IMR-90 (cell line): Measurements from ENCODE around the gene ZNF418. TPM values are rescaled to one million over a fixed set of nuclear protein-coding genes. Genes with fewer than 3 reads are reported as not detected.

Experiments used
- ATAC-seq: fragments of 200-7000 bp; cut with Tn5 transposase; 2 replicates; pipeline ENCODE4 v1.9.1; 2020; ENCODE audit warnings: low read depth, mild to moderate bottlenecking, moderate library complexity
- BruUV-seq: library from RNA; stranded (reverse); fragments of 400-500 nt; replicated peaks from 2 replicates; lab custom pipeline; 2021; lab: Mats Ljungman, UMichigan
- CTCF ChIA-PET: fragments of 300-600 bp; formaldehyde crosslinking; extraction: SDS; loops from one replicate; lab custom pipeline; 2021; ENCODE audit warnings: antibody characterized with exemption; lab: Yijun Ruan, JAX
- POLR2A ChIA-PET: fragments of 300-600 bp; sonication (Branson Sonifier 250); formaldehyde crosslinking; loops from one replicate; lab custom pipeline; 2022; ENCODE audit warnings: antibody characterized with exemption; ENCODE audit not compliant: unreplicated experiment; lab: Charles Lee
- DNase-seq: peaks from one replicate; pipeline ENCODE4 v3.0.0; 2013
- H2AFZ ChIP-seq: replicated peaks from 2 replicates; pipeline ENCODE3; 2013; ENCODE audit warnings: low read length, mild to moderate bottlenecking; ENCODE audit not compliant: poor library complexity
- H2AK5ac ChIP-seq: 2 replicates; pipeline ENCODE4 v1.6.1; 2013; ENCODE audit warnings: low read depth, low read length, inconsistent platforms
- H2AK9ac ChIP-seq: replicated peaks from 2 replicates; pipeline ENCODE3; 2013; ENCODE audit warnings: mild to moderate bottlenecking, low read depth, low read length, moderate library complexity; ENCODE audit not compliant: poor library complexity
- H2BK120ac ChIP-seq: 2 replicates; pipeline ENCODE4 v1.6.1; 2013; ENCODE audit warnings: low read depth, low read length, inconsistent platforms
- H2BK15ac ChIP-seq: 3 replicates; pipeline ENCODE4 v1.6.1; 2013; ENCODE audit warnings: low read depth, low read length, inconsistent platforms
- H2BK20ac ChIP-seq: 2 replicates; pipeline ENCODE4 v1.6.1; 2013; ENCODE audit warnings: low read depth, mild to moderate bottlenecking, inconsistent platforms, low read length, moderate library complexity
- H2BK5ac ChIP-seq: 2 replicates; pipeline ENCODE4 v1.6.1; 2013; ENCODE audit warnings: mild to moderate bottlenecking, low read depth, low read length, inconsistent platforms; ENCODE audit not compliant: poor library complexity, severe bottlenecking
- H3K14ac ChIP-seq: replicated peaks from 2 replicates; pipeline ENCODE4 v1.6.1; 2013; ENCODE audit warnings: low read depth, low read length, inconsistent platforms
- H3K18ac ChIP-seq: 2 replicates; pipeline ENCODE4 v1.6.1; 2013; ENCODE audit warnings: low read depth, low read length, control low read depth
- H3K23ac ChIP-seq: 2 replicates; pipeline ENCODE4 v1.6.1; 2013; ENCODE audit warnings: low read depth, low read length, inconsistent platforms
- H3K27ac ChIP-seq: 2 replicates; pipeline ENCODE4 v1.5.1; 2013; ENCODE audit warnings: mild to moderate bottlenecking, control low read depth, low read length; ENCODE audit not compliant: insufficient read depth
- H3K27me3 ChIP-seq: 2 replicates; pipeline ENCODE4 v1.6.1; 2013; ENCODE audit warnings: low read length; ENCODE audit not compliant: control insufficient read depth, insufficient read depth
- H3K36me3 ChIP-seq: 2 replicates; pipeline ENCODE4 v1.6.1; 2013; ENCODE audit warnings: low read length, mixed read lengths; ENCODE audit not compliant: control insufficient read depth, insufficient read depth
- H3K4ac ChIP-seq: 2 replicates; pipeline ENCODE4 v1.6.1; 2013; ENCODE audit warnings: low read depth, low read length, inconsistent platforms
- H3K4me1 ChIP-seq: 2 replicates; pipeline ENCODE4 v1.6.1; 2013; ENCODE audit warnings: low read length, mixed read lengths; ENCODE audit not compliant: control insufficient read depth, insufficient read depth
- H3K4me2 ChIP-seq: 2 replicates; pipeline ENCODE4 v1.6.1; 2013; ENCODE audit warnings: low read depth, mild to moderate bottlenecking, control low read depth, low read length, moderate library complexity
- H3K4me3 ChIP-seq: 2 replicates; pipeline ENCODE4 v1.5.1; 2013; ENCODE audit warnings: low read depth, mild to moderate bottlenecking, control low read depth, low read length, moderate library complexity; ENCODE audit not compliant: insufficient read depth
- H3K56ac ChIP-seq: 2 replicates; pipeline ENCODE4 v1.6.1; 2013; ENCODE audit warnings: low read length, inconsistent platforms; ENCODE audit not compliant: insufficient read depth; ENCODE audit errors: extremely low read depth
- H3K79me1 ChIP-seq, 2 experiments: 2 replicates each; pipeline ENCODE4 v1.6.1; 2013; ENCODE audit warnings: low read length in 2 of 2, inconsistent platforms in 1 of 2, low read depth in 1 of 2
- H3K9ac ChIP-seq: 2 replicates; pipeline ENCODE4 v1.6.1; 2013; ENCODE audit warnings: low read depth, low read length, control low read depth
- H3K9me1 ChIP-seq: 2 replicates; pipeline ENCODE4 v1.6.1; 2013; ENCODE audit warnings: low read length, inconsistent platforms; ENCODE audit not compliant: insufficient read depth
- H3K9me3 ChIP-seq: 2 replicates; pipeline ENCODE4 v1.6.1; 2013; ENCODE audit warnings: low read length; ENCODE audit not compliant: control insufficient read depth, insufficient read depth
- H4K20me1 ChIP-seq: 2 replicates; pipeline ENCODE4 v1.6.1; 2013; ENCODE audit warnings: low read length, inconsistent platforms; ENCODE audit not compliant: insufficient read depth
- H4K5ac ChIP-seq: 2 replicates; pipeline ENCODE4 v1.6.1; 2013; ENCODE audit warnings: mild to moderate bottlenecking, low read depth, low read length, control low read depth
- H4K8ac ChIP-seq, 2 experiments: 2 replicates each; pipeline ENCODE4 v1.6.1; 2013; ENCODE audit warnings: low read depth in 2 of 2, low read length in 2 of 2, control low read depth in 1 of 2, inconsistent platforms in 1 of 2
- H4K91ac ChIP-seq: 2 replicates; pipeline ENCODE4 v1.6.1; 2013; ENCODE audit warnings: low read depth, low read length, inconsistent platforms; ENCODE audit not compliant: insufficient read depth
- BHLHE40 ChIP-seq: fragments of 150-350 bp; IDR thresholded peaks from 2 replicates; pipeline ENCODE4 v1.6.1; 2016; ENCODE audit warnings: mild to moderate bottlenecking, low read depth, low read length
- CEBPB ChIP-seq: IDR thresholded peaks from 2 replicates; pipeline ENCODE4 v1.6.1; 2012; ENCODE audit warnings: low read depth, low read length, improper control_type of control experiment
- CHD1 ChIP-seq: IDR thresholded peaks from 2 replicates; pipeline ENCODE4 v1.6.1; 2012; ENCODE audit warnings: low read depth, low read length, improper control_type of control experiment
- CTCF ChIP-seq: conservative IDR thresholded peaks from 2 replicates; pipeline ENCODE4 v1.5.1; 2012; ENCODE audit warnings: mild to moderate bottlenecking, low read depth, low read length, improper control_type of control experiment
- ELK1 ChIP-seq: fragments of 150-350 bp; IDR thresholded peaks from 2 replicates; pipeline ENCODE4 v1.6.1; 2016; ENCODE audit warnings: low read depth, mild to moderate bottlenecking, low read length, moderate library complexity, borderline replicate concordance
- FOS ChIP-seq: fragments of 150-350 bp; IDR thresholded peaks from 2 replicates; pipeline ENCODE4 v1.6.1; 2016; ENCODE audit warnings: low read depth, low read length
- MAFK ChIP-seq: IDR thresholded peaks from 2 replicates; pipeline ENCODE4 v1.6.1; 2012; ENCODE audit warnings: low read depth, low read length, improper control_type of control experiment
- MAZ ChIP-seq: IDR thresholded peaks from 2 replicates; pipeline ENCODE4 v1.6.1; 2012; ENCODE audit warnings: low read depth, mild to moderate bottlenecking, low read length, improper control_type of control experiment, moderate library complexity, borderline replicate concordance
- MXI1 ChIP-seq: IDR thresholded peaks from 2 replicates; pipeline ENCODE4 v1.6.1; 2012; ENCODE audit warnings: low read depth, mild to moderate bottlenecking, low read length, moderate library complexity, borderline replicate concordance
- NFE2L2 ChIP-seq: fragments of 150-350 bp; IDR thresholded peaks from 2 replicates; pipeline ENCODE4 v1.6.1; 2016; ENCODE audit warnings: low read depth, mild to moderate bottlenecking, low read length
- POLR2A ChIP-seq: IDR thresholded peaks from 2 replicates; pipeline ENCODE4 v1.6.1; 2012; ENCODE audit warnings: mild to moderate bottlenecking, low read depth, low read length
- RAD21 ChIP-seq: IDR thresholded peaks from 2 replicates; pipeline ENCODE4 v1.6.1; 2012; ENCODE audit warnings: low read length, improper control_type of control experiment
- RCOR1 ChIP-seq: IDR thresholded peaks from 2 replicates; pipeline ENCODE4 v1.6.1; 2012; ENCODE audit warnings: mild to moderate bottlenecking, low read length, improper control_type of control experiment; ENCODE audit not compliant: insufficient replicate concordance
- RFX5 ChIP-seq: IDR thresholded peaks from 2 replicates; pipeline ENCODE4 v1.8.0; 2012; ENCODE audit warnings: low read depth, mild to moderate bottlenecking, low read length, moderate library complexity
- SMC3 ChIP-seq: fragments of 150-350 bp; IDR thresholded peaks from 2 replicates; pipeline ENCODE4 v1.6.1; 2016; ENCODE audit warnings: low read depth, mild to moderate bottlenecking, antibody characterized with exemption, low read length, moderate library complexity
- WGBS, 2 experiments: methylation state at CpG; one replicate each; pipeline versions ENCODE4 v1.1.5 to v1.1.7; 2013; ENCODE audit warnings: missing lambda C conversion rate in 2 of 2; ENCODE audit not compliant: insufficient read length in 1 of 2; ENCODE audit errors: extremely low coverage in 2 of 2; 5-methylcytosine and 5-hydroxymethylcytosine counted together
- dilution Hi-C: fragments of 300-500 bp; cut with HindIII; formaldehyde crosslinking; loops from one replicate; pipeline ENCODE4 v1.14.3; 2018; ENCODE audit warnings: low sequenced_read_pairs; ENCODE audit not compliant: unreplicated experiment
- in situ Hi-C: fragments of 300-500 bp; cut with MboI; formaldehyde crosslinking; loops from 3 replicates; pipeline ENCODE4 v1.14.3; 2019; ENCODE audit warnings: low sequenced_read_pairs, inconsistent platforms, mixed read lengths
- intact Hi-C: fragments of 100-400 bp; cut with micrococcal nuclease; formaldehyde crosslinking; loops from 2 replicates; pipeline ENCODE4 v1.10.0; 2022
- polyA plus RNA-seq, 3 experiments: library from polyadenylated mRNA; depleted of rRNA; stranded (reverse); fragments of >200 nt; gene quantifications; 2 replicates each; pipeline ENCODE4 v1.2.3, GENCODE V29; 2012; ENCODE audit warnings: low replicate concordance in 1 of 3
- total RNA-seq: library from RNA; depleted of rRNA; stranded (reverse); fragments of >200 nt; gene quantifications from 2 replicates; pipeline ENCODE4 v1.2.3, GENCODE V29; 2012
- TF ChIP-seq, protein P1 (sequence below): fragments of 150-350 bp; IDR thresholded peaks from 2 replicates; pipeline ENCODE4 v1.6.1; 2017; ENCODE audit warnings: mild to moderate bottlenecking, antibody characterized with exemption, low read length, low read depth

ZNF418 gene
- total and polyA plus RNA-seq, 2 of the 4 experiments (the other 2 are of a cell fraction), result 2.1 to 3.4 TPM

- H2AK9ac ChIP-seq, result no peak overlapping the region
- H4K91ac ChIP-seq, result no peak overlapping the region
- H2BK20ac ChIP-seq, result no peak overlapping the region
- no peak overlapping the region for H3K9ac ChIP-seq
- no peak overlapping the region for H2AK5ac ChIP-seq
- H3K18ac ChIP-seq, result no peak overlapping the region
- H3K36me3 ChIP-seq, result peaks cover 27% of the 10 kb centered on the region
- no peak overlapping the region for H4K8ac ChIP-seq
- peak overlapping the region; percentile 27 for H2AFZ ChIP-seq
- no peak overlapping the region for H3K4ac ChIP-seq
- no peak overlapping the region for H4K5ac ChIP-seq
- H3K9me1 ChIP-seq, result 0 out of 2 replicates have a peak, but pooled peaks cover 3% of the 10 kb centered on the region
- no peak overlapping the region for H3K27ac ChIP-seq
- in situ Hi-C loops (no loop called here), dilution Hi-C loops (no loop called here), intact Hi-C loops (loop anchor here (2.0 kb wide), 1 partner anchor 208 kb away; no protein-coding TSS in a partner anchor)
- no peak overlapping the region for H3K23ac ChIP-seq
- H2BK5ac ChIP-seq, result no peak overlapping the region
- no peak for DNase-seq
- peak overlapping the region; percentile 85 for H3K4me2 ChIP-seq
- no peak for ATAC-seq
- peaks cover 20 to 37% of the 10 kb centered on the region in 2 experiments for H3K79me1 ChIP-seq
- H4K20me1 ChIP-seq, result no peaks in the 10 kb centered on the region
- H3K4me3 ChIP-seq, result no peak overlapping the region
- no peak overlapping the region for H2BK15ac ChIP-seq
- H3K14ac ChIP-seq, result no peak overlapping the region
- no peak overlapping the region for H2BK120ac ChIP-seq
- peaks cover 45% of the 10 kb centered on the region for H3K9me3 ChIP-seq
- WGBS, 2 experiments, result 75% methylated on average over 2 of the region's 2 CpGs; no CpG with 5 or more reads in 1 of the 2 experiments
- ChIA-PET POLR2A (no interaction called here), CTCF (interaction anchor here (0.6 kb wide), 1 partner anchor 29 kb away, joined by 3 read pairs; no protein-coding TSS in a partner anchor)
- no TSS peak for BruUV-seq
- no peaks in the 10 kb centered on the region for H3K27me3 ChIP-seq
- TF ChIP-seq NFE2L2 (no peak), MAZ (no peak), MAFK (no peak), ELK1 (no peak), CTCF (no peak), RAD21 (no peak), POLR2A (no peak), FOS (no peak), CHD1 (no peak), MXI1 (no peak), RCOR1 (no peak), CEBPB (no peak), RFX5 (no peak), SMC3 (no peak), BHLHE40 (no peak)
- TF ChIP-seq, protein P1, sequence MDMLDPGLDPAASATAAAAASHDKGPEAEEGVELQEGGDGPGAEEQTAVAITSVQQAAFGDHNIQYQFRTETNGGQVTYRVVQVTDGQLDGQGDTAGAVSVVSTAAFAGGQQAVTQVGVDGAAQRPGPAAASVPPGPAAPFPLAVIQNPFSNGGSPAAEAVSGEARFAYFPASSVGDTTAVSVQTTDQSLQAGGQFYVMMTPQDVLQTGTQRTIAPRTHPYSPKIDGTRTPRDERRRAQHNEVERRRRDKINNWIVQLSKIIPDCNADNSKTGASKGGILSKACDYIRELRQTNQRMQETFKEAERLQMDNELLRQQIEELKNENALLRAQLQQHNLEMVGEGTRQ, result no peak
- H3K4me1 ChIP-seq, result peaks cover 4% of the 10 kb centered on the region; the same call in 1 of the 2 replicates
- no peak overlapping the region for H3K56ac ChIP-seq
These were observed 11.1 kb upstream of the ZNF418 start for GRCh38 chr19:57946316-57946715.
